ENCODE measurements around the gene ELL.

DNA sequence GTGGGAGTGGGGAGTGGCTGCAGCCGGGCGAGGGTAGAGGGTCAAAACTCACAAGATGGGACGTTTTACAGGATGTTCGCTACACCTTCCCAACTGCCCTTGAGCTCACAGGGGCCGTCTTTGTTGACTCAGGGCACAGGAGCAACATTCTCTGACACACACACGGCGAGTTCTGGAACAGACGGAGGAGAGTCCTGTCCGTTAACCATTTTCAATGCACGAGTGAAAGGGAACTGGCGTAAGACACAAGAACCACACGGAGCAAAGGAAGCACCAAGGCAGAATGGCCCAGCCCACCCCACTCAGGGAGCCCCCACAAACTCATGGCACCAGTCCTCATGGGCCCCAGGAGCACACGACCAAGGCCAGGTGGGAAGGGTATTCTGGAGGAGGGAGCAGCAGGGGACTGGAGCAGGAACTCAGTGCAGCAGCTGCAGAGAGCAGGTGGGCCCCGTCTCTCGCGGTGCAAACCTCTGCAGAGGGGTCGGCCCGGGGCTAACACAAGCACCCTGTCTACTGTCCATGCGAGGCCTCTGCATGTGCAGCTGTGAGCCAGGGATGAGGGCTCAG lies 46.0 kb downstream of the ELL start:
- TF ChIP-seq, protein P1, sequence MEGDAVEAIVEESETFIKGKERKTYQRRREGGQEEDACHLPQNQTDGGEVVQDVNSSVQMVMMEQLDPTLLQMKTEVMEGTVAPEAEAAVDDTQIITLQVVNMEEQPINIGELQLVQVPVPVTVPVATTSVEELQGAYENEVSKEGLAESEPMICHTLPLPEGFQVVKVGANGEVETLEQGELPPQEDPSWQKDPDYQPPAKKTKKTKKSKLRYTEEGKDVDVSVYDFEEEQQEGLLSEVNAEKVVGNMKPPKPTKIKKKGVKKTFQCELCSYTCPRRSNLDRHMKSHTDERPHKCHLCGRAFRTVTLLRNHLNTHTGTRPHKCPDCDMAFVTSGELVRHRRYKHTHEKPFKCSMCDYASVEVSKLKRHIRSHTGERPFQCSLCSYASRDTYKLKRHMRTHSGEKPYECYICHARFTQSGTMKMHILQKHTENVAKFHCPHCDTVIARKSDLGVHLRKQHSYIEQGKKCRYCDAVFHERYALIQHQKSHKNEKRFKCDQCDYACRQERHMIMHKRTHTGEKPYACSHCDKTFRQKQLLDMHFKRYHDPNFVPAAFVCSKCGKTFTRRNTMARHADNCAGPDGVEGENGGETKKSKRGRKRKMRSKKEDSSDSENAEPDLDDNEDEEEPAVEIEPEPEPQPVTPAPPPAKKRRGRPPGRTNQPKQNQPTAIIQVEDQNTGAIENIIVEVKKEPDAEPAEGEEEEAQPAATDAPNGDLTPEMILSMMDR (IDR thresholded peaks at IDR 0.05; ENCODE audit: poor library complexity, severe bottlenecking), result no peak
- no peak for TF ChIP-seq EZH2 (IDR thresholded peaks at IDR 0.05; ENCODE audit: borderline replicate concordance, insufficient read depth, low read length, poor library complexity, severe bottlenecking)
